Gastrocnemius medialis (tissue), 4 donors: ENCODE data around the gene P2RX5. TPM values are rescaled to one million over a fixed set of nuclear protein-coding genes. Genes with fewer than 3 reads are reported as not detected.

ENCODE experiments used
- ATAC-seq, 2 donors: fragments of 150-250 bp; one replicate each; pipeline ENCODE4 v1.9.1; 2016
- DNase-seq, 2 donors: peaks; one replicate each; pipeline ENCODE4 v3.0.0-alpha.2; 2019
- H3K27ac ChIP-seq, 4 donors: fragments of 200-600 bp; sonication (generic); 1 replicate in 1 of 4; 2 replicates in 3 of 4; pipeline ENCODE4 v1.5.1; 2016 to 2018; ENCODE audit warnings: mild to moderate bottlenecking in 2 of 4, moderate library complexity in 1 of 4
- H3K27me3 ChIP-seq, 3 donors: fragments of 200-600 bp; sonication (generic) in 2 of 3; 1 replicate in 1 of 3; 2 replicates in 2 of 3; pipeline versions ENCODE4 v1.5.1 to v1.6.0; 2016 to 2019; ENCODE audit warnings: mild to moderate bottlenecking in 1 of 3, moderate library complexity in 1 of 3
- H3K36me3 ChIP-seq, 2 donors: fragments of 200-600 bp; sonication (generic) in 1 of 2; one replicate each; pipeline ENCODE4 v1.5.1; 2017 to 2018
- H3K4me1 ChIP-seq, 2 donors: fragments of 200-600 bp; sonication (generic) in 1 of 2; one replicate each; pipeline ENCODE4 v1.5.1; 2016 to 2017; ENCODE audit warnings: mild to moderate bottlenecking in 2 of 2
- H3K4me3 ChIP-seq, 4 donors: fragments of 200-600 bp; sonication (generic) in 3 of 4; 1 replicate in 1 of 4; 2 replicates in 3 of 4; pipeline ENCODE4 v1.5.1; 2016 to 2019; ENCODE audit warnings: mild to moderate bottlenecking in 2 of 4
- H3K9me3 ChIP-seq, 3 donors: fragments of 200-600 bp; sonication (generic) in 2 of 3; 1 replicate in 1 of 3; 2 replicates in 2 of 3; pipeline ENCODE4 v1.5.1; 2016 to 2019
- CTCF ChIP-seq, 5 experiments: fragments of 450-650 bp in 3 of 5; fragments of 200-600 bp in 2 of 5; sonication (generic) in 2 of 5; IDR thresholded peaks in 4 of 5; conservative IDR thresholded peaks in 1 of 5; 1 replicate in 4 of 5; 2 replicates in 1 of 5; pipeline ENCODE4 v1.5.1; 2016 to 2019; ENCODE audit warnings: antibody characterized with exemption in 5 of 5, mild to moderate bottlenecking in 3 of 5, moderate library complexity in 3 of 5
- POLR2A ChIP-seq, 2 donors: fragments of 450-650 bp; IDR thresholded peaks; one replicate each; pipeline ENCODE4 v1.6.1; 2017; ENCODE audit warnings: antibody characterized with exemption in 2 of 2, mild to moderate bottlenecking in 2 of 2, moderate library complexity in 2 of 2
- in situ Hi-C, 4 donors: fragments of 200-750 bp; cut with MboI; loops; one replicate each; pipeline versions ENCODE4 v1.15.0 to v1.8.0; 2017; ENCODE audit warnings: low sequenced_read_pairs in 4 of 4
- intact Hi-C: fragments of 100-400 bp; cut with DNase I; formaldehyde crosslinking; loops from one replicate; pipeline ENCODE4 v1.15.1; 2023; ENCODE audit warnings: low total_unique reads
- total RNA-seq, 4 donors: library from RNA; depleted of rRNA; stranded (reverse); fragments of >200 nt; gene quantifications; one replicate each; pipeline versions ENCODE4 v1.1.0 to v1.2.3, GENCODE V29; 2016

Gene P2RX5
- total RNA-seq, 4 donors from 2014 or later: 12.3 to 52.9 (median 30.2) TPM

GRCh38 chr17:3657588-3657869 lies 38.4 kb downstream of the P2RX5 start:
- ATAC-seq (no peak), DNase-seq (no peak)
- in situ Hi-C loops (no loop called here), intact Hi-C loops (no loop called here)
- peaks cover 0 to 29% of the 10 kb centered on the region in 2 donors for H3K36me3 ChIP-seq
- peaks cover 9 to 23% of the 10 kb centered on the region in 2 donors for H3K4me1 ChIP-seq
- no peaks in the 10 kb centered on the region for H3K9me3 ChIP-seq
- no peak overlapping the region for H3K4me3 ChIP-seq
- H3K27ac ChIP-seq: no peak overlapping the region
- no peaks in the 10 kb centered on the region for H3K27me3 ChIP-seq
- TF ChIP-seq CTCF (IDR thresholded peaks at IDR 0.05 in 4 of 5, conservative IDR thresholded peaks at IDR 0.05 in 1 of 5) (no peak), POLR2A (IDR thresholded peaks at IDR 0.05) (no peak)

DNA sequence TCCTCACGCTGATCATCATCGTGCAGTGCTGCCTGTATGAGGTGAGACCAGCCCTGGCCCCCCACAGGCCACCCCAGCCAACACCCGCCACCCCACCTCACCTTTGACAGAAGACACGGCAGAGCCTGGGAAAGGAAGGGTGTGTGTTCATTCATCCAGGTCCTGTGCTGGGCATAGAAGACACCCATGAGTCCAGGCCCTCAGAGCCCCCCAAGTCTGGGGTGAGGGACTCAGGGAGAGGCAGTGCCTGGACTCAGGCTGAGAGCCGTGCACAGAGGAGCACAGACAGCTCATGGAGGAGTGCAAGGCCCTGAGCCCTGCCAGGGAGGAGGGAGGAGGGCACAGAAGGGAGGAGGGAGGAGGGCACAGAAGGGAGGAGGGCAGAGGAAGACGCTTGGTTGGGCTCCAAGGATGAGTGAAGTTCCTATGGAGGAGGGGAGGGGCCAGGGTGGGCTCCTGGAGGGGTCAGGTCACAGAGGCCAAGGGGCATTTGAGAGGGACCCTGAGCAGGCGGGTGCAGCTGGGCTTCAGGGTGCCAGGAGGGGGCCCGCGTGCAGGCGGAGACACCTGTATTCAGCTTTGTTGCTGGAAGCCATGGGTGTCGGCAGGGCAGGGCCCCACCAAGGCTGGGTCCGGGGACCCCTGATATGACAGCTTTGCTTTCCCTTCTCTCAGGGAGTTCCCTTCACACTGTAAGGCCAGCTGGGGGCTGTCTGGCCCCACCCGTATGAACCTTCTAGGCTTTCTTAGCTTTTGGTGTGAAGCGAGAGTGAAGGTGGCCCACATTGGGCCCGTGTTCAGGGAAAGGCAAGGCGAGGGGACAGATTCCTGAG lies 39.0 kb downstream of the P2RX5 start:
- H3K9me3 ChIP-seq: no peaks in the 10 kb centered on the region
- peaks cover 9 to 23% of the 10 kb centered on the region in 2 donors for H3K4me1 ChIP-seq
- no peak overlapping the region for H3K27ac ChIP-seq
- H3K36me3 ChIP-seq: peaks cover 0 to 26% of the 10 kb centered on the region in 2 donors
- no peaks in the 10 kb centered on the region for H3K27me3 ChIP-seq
- no peak overlapping the region for H3K4me3 ChIP-seq
- TF ChIP-seq CTCF (IDR thresholded peaks at IDR 0.05 in 4 of 5, conservative IDR thresholded peaks at IDR 0.05 in 1 of 5): no peak
- DNase-seq (no peak), ATAC-seq (no peak)
- intact Hi-C loops (no loop called here), in situ Hi-C loops (no loop called here)

DNA sequence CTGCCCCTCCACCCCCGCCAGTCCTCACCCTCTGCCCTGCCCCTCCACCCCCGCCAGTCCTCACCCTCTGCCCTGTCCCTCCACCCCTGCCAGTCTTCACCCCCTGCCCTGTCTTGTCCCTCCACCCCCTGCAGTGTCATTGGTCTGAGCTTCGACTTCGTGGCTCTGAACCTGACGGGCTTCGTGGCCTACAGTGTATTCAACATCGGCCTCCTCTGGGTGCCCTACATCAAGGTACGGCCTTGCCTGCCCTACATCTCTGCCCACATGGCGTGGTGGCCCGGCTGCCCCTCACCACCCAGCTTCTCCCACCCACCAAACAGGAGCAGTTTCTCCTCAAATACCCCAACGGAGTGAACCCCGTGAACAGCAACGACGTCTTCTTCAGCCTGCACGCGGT lies 39.6 kb downstream of the P2RX5 start:
- no peaks in the 10 kb centered on the region for H3K27me3 ChIP-seq
- H3K4me3 ChIP-seq: no peak overlapping the region
- no peak overlapping the region for H3K27ac ChIP-seq
- H3K36me3 ChIP-seq: peaks cover 0 to 26% of the 10 kb centered on the region in 2 donors
- peaks cover 9 to 23% of the 10 kb centered on the region in 2 donors for H3K4me1 ChIP-seq
- no peak for TF ChIP-seq POLR2A (IDR thresholded peaks at IDR 0.05)
- TF ChIP-seq CTCF (IDR thresholded peaks at IDR 0.05 in 4 of 5, conservative IDR thresholded peaks at IDR 0.05 in 1 of 5): no peak
- in situ Hi-C loops: no loop called here
- intact Hi-C loops: no loop called here
- no peaks in the 10 kb centered on the region for H3K9me3 ChIP-seq
- no peak for DNase-seq
- no peak for ATAC-seq

DNA sequence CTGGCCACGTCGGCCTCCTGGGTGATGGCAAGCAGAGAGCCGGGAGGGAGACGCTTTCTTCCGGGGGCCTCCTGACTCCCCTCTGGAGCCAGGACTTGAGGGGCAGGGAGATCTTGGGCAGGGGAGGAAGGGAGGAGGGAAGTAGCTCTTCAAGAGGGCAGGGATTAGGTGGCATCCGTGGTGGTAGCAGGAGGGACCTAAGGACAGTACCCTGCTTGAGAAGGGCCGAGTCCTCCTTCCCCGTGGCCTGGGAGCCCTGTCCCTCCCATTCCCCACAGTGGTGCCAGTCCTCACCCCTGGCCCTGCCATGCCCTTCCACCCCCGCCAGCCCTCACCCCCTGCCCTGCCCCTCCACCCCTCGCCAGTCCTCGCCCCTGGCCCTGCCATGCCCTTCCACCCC lies 40.2 kb downstream of the P2RX5 start:
- H3K4me3 ChIP-seq: no peak overlapping the region
- no peaks in the 10 kb centered on the region for H3K27me3 ChIP-seq
- H3K36me3 ChIP-seq: peaks cover 0 to 26% of the 10 kb centered on the region in 2 donors
- in situ Hi-C loops: no loop called here
- no peak overlapping the region for H3K27ac ChIP-seq
- no peak for DNase-seq
- H3K9me3 ChIP-seq: no peaks in the 10 kb centered on the region
- peaks cover 9 to 23% of the 10 kb centered on the region in 2 donors for H3K4me1 ChIP-seq
- intact Hi-C loops: no loop called here
- ATAC-seq: no peak
- TF ChIP-seq CTCF (IDR thresholded peaks at IDR 0.05 in 4 of 5, conservative IDR thresholded peaks at IDR 0.05 in 1 of 5) (no peak), POLR2A (IDR thresholded peaks at IDR 0.05) (no peak)
